ENCODE results near the gene CBX1. TPM values are rescaled to one million over a fixed set of nuclear protein-coding genes. Genes with fewer than 3 reads are reported as not detected.

Gene CBX1
- total RNA-seq, 2 donors from 2014 or later: 173 to 230 TPM

GRCh38 chr17:48132385-48132784 lies 31.1 kb upstream of the CBX1 start:
- Histone ChIP-seq H3K9me3 (ENCODE audit: control insufficient read depth, low read length) (no peaks in the 10 kb centered on the region), H3K4me1 (ENCODE audit: control insufficient read depth, insufficient read depth, low read length) (no peaks in the 10 kb centered on the region), H3K27ac (ENCODE audit: low read depth, low read length) (no peak overlapping the region), H3K36me3 (ENCODE audit: control insufficient read depth, insufficient read depth, low read length) (no peaks in the 10 kb centered on the region), H3K4me3 (ENCODE audit: low read length) (no peak overlapping the region), H3K9ac (ENCODE audit: extremely low read depth, low read length, poor library complexity, severe bottlenecking) (no peak overlapping the region), H3K27me3 (ENCODE audit: control insufficient read depth, insufficient read depth, low read length, poor library complexity, severe bottlenecking) (no peaks in the 10 kb centered on the region)
- Mint-ChIP-seq H3K4me3 (no peak overlapping the region), H3K27me3 (ENCODE audit: insufficient read depth) (peaks cover 6% of the 10 kb centered on the region), H3K36me3 (ENCODE audit: low read depth) (no peaks in the 10 kb centered on the region), H3K4me1 (peaks cover 11% of the 10 kb centered on the region), H3K27ac (no peak overlapping the region), H3K9me3 (no peaks in the 10 kb centered on the region)
- DNase-seq: no peak
- TF ChIP-seq CTCF (conservative IDR thresholded peaks at IDR 0.05): no peak
- WGBS, 2 experiments (ENCODE audit: insufficient coverage in 1 of 2, insufficient read length in 1 of 2): 85 to 92% methylated on average over 4 to 5 of the region's 5 CpGs

- Histone ChIP-seq H3K4me3 (ENCODE audit: low read length) (no peak overlapping the region), H3K9me3 (ENCODE audit: control insufficient read depth, low read length) (no peaks in the 10 kb centered on the region), H3K9ac (ENCODE audit: extremely low read depth, low read length, poor library complexity, severe bottlenecking) (no peak overlapping the region), H3K27me3 (ENCODE audit: control insufficient read depth, insufficient read depth, low read length, poor library complexity, severe bottlenecking) (no peaks in the 10 kb centered on the region), H3K4me1 (ENCODE audit: control insufficient read depth, insufficient read depth, low read length) (no peaks in the 10 kb centered on the region), H3K36me3 (ENCODE audit: control insufficient read depth, insufficient read depth, low read length) (peaks cover 5% of the 10 kb centered on the region), H3K27ac (ENCODE audit: low read depth, low read length) (no peak overlapping the region)
- TF ChIP-seq CTCF (conservative IDR thresholded peaks at IDR 0.05): peak; percentile 95
- peaks cover 11% of the 10 kb centered on the region for H3K4me1 Mint-ChIP-seq
- peak overlapping the region; percentile 15 for H3K27ac Mint-ChIP-seq
- no peak overlapping the region for H3K4me3 Mint-ChIP-seq
- no peaks in the 10 kb centered on the region for H3K9me3 Mint-ChIP-seq
- WGBS, 2 experiments (ENCODE audit: insufficient coverage in 1 of 2, insufficient read length in 1 of 2): 62 to 100% methylated on average over 1 to 3 of the region's 4 CpGs
- no peaks in the 10 kb centered on the region for H3K36me3 Mint-ChIP-seq (ENCODE audit: low read depth)
- peak; percentile 93 for DNase-seq
- peaks cover 3% of the 10 kb centered on the region for H3K27me3 Mint-ChIP-seq (ENCODE audit: insufficient read depth)
These were observed 30.0 kb upstream of the CBX1 start for GRCh38 chr17:48131216-48131824.

GRCh38 chr17:48129981-48130380 lies 28.7 kb upstream of the CBX1 start:
- Mint-ChIP-seq H3K27me3 (ENCODE audit: insufficient read depth) (peaks cover 3% of the 10 kb centered on the region), H3K4me1 (peaks cover 10% of the 10 kb centered on the region), H3K4me3 (no peak overlapping the region), H3K9me3 (no peaks in the 10 kb centered on the region), H3K27ac (no peak overlapping the region), H3K36me3 (ENCODE audit: low read depth) (no peaks in the 10 kb centered on the region)
- Histone ChIP-seq H3K27ac (ENCODE audit: low read depth, low read length) (no peak overlapping the region), H3K4me1 (ENCODE audit: control insufficient read depth, insufficient read depth, low read length) (no peaks in the 10 kb centered on the region), H3K9me3 (ENCODE audit: control insufficient read depth, low read length) (no peaks in the 10 kb centered on the region), H3K9ac (ENCODE audit: extremely low read depth, low read length, poor library complexity, severe bottlenecking) (no peak overlapping the region), H3K36me3 (ENCODE audit: control insufficient read depth, insufficient read depth, low read length) (peaks cover 5% of the 10 kb centered on the region), H3K27me3 (ENCODE audit: control insufficient read depth, insufficient read depth, low read length, poor library complexity, severe bottlenecking) (no peaks in the 10 kb centered on the region), H3K4me3 (ENCODE audit: low read length) (no peak overlapping the region)
- no peak for TF ChIP-seq CTCF (conservative IDR thresholded peaks at IDR 0.05)
- 70 to 71% methylated on average over 4 to 5 of the region's 5 CpGs for WGBS, 2 experiments (ENCODE audit: insufficient coverage in 1 of 2, insufficient read length in 1 of 2)
- no peak for DNase-seq
